KOPT-K1 (cell line): ENCODE measurements around the gene DNAH14.

Source experiments
- H3K27ac ChIP-seq: fragments of 200-600 bp; sonication (generic); 2 replicates; pipeline ENCODE4 v1.5.1; 2016; ENCODE audit warnings: antibody characterized with exemption, mild to moderate bottlenecking, low read depth, low read length; ENCODE audit not compliant: poor library complexity, severe bottlenecking
- H3K36me3 ChIP-seq: fragments of 200-600 bp; sonication (generic); 2 replicates; pipeline ENCODE4 v1.5.1; 2017; ENCODE audit warnings: antibody characterized with exemption, mild to moderate bottlenecking, low read length, moderate library complexity; ENCODE audit not compliant: insufficient read depth
- H3K9me3 ChIP-seq: fragments of 200-600 bp; sonication (generic); 2 replicates; pipeline ENCODE4 v1.5.1; 2017; ENCODE audit warnings: antibody characterized with exemption, low read length, mild to moderate bottlenecking; ENCODE audit not compliant: insufficient read depth, poor library complexity, severe bottlenecking

The DNAH14 gene

DNA sequence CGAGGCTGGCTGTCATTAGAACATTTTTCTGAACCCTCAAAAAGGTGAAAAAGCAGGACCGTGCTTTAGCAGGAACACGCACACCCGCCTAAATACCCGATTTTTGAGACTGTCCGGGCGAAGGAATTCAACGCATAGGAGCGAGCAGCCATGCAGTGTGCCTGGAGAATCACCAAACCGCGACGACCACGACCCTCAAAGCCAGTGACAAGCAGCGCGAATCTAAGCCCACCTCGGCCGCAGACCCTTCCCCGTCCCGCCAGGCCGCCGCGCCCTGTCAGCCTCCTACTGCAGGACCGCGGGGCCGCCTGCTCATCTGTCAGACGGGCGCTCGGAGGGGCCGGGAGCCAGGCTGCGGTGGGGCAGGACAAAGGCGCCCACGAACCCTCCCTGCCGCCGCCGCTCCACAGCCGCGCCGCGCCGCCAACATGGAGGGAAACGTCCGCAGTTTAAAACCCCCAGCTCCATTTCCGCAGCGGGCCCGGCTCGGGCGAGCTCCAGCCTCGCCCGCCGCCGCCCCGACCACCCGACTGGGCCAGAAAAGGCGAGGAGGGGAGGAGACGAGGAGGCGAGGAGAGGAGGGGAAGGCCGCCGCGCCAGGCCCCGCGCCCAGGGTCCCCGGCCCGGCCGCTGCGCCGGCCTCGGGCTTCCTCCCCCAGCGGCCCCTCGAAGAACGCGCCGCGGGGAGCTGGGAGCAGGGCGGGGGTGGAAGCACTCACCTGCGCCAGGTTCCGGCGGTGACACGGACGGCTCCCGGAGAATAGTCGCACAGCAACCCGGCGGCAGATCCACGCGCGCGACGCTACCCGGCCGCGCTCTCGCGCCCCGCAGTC is 498.0 kb downstream of the DNAH14 start, which contains the start of gene LBR:
Gene LBR (minus strand): TSS at position 804 of the 833 bp plus-strand sequence. CDS start 3,963 bp downstream, outside the sequence.
- H3K27ac ChIP-seq = peak within 1 kb of the TSS; percentile 93
- no peaks in the 10 kb centered on the region for H3K9me3 ChIP-seq
- H3K36me3 ChIP-seq = peaks cover 15% of the 10 kb centered on the region

DNA sequence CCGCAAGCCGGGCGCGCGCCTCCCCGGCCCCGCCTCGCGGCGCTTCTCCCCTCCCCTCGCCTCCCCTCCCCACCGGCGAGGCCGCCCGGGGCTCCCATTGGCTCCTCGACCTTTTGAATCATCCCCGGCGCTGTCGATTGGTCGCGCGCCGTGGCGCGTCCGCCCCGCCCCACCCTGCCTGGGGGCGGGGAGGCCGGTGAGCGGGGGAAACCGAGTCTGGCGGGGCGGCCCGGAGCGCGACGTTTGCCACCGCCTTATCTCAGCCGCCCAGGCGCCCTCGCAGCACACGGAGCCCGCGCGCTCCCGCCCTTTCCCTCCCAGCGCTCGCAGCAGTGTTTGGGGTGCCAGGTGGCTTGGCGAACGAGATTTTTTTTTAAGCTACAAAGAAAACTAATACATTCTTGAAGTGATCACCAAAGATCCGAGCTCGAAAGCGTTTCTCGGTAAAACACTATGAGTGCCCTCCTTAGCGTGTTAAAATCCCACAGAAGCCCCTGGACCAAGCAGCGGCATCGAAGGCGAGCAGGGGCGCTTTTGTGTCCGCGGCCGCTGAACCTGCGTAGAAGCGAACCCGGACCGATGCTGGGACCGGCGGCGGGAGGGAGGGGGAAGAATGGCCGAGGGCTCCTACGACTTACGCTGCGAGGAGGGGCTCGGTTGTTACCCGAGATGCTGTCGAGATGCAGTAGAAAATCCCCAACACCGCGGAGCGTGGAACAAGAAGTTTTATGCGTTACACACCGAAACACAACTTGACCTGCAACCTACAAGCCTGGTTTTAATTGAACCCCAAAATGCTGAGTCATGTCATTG is 498.8 kb downstream of the DNAH14 start:
- Histone ChIP-seq H3K9me3 (no peaks in the 10 kb centered on the region), H3K36me3 (peaks cover 6% of the 10 kb centered on the region), H3K27ac (peak overlapping the region; percentile 93)

GRCh38 chr1:225428881-225429455 is 499.5 kb downstream of the DNAH14 start:
- Histone ChIP-seq H3K9me3 (no peaks in the 10 kb centered on the region), H3K36me3 (no peaks in the 10 kb centered on the region; the same call in 1 of the 2 replicates), H3K27ac (peak overlapping the region; percentile 93)

DNA sequence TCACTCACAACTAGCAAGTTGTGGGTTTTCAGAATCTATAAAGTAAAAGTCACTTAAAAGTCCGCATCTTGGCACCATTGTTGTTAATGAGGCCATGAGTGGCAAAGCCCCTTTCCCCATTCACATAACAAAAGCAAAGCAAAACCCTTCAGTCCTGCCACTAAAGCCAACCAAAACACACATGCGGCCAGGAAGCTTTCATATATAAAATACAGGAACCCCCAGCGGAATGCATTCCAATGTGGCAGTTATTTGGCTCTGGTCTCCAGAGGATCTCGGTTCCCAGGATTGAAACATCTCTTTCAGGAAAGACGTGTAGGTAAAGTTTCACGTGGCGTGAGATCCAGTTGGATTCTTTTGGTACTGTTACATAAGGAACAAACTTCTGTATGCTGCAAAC is 500.8 kb downstream of the DNAH14 start:
- no peak overlapping the region for H3K27ac ChIP-seq
- H3K36me3 ChIP-seq = no peaks in the 10 kb centered on the region
- no peaks in the 10 kb centered on the region for H3K9me3 ChIP-seq

GRCh38 chr1:225431081-225431863 is 501.8 kb downstream of the DNAH14 start:
- H3K36me3 ChIP-seq = no peaks in the 10 kb centered on the region
- no peak overlapping the region for H3K27ac ChIP-seq
- H3K9me3 ChIP-seq = no peaks in the 10 kb centered on the region

DNA sequence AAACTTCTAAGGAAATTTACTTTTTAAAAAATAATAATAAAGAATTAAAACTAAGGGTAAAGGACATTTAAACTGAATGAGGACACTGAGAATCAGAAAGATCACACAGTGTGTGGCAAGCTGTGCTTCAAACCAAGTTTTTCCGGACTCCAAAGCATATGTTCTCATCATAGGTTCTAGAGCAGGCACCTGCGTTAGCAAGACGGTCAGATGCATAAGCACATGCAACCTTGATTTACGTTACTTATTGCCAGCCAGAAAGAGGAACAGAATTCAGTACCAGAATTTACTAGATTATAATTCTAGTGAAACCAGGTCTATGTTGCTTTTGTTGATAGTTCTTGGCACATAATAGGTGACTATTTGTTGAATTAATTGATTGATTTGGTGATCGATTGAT is 504.6 kb downstream of the DNAH14 start:
- Histone ChIP-seq H3K27ac (no peak overlapping the region), H3K36me3 (no peaks in the 10 kb centered on the region), H3K9me3 (no peaks in the 10 kb centered on the region)

DNA sequence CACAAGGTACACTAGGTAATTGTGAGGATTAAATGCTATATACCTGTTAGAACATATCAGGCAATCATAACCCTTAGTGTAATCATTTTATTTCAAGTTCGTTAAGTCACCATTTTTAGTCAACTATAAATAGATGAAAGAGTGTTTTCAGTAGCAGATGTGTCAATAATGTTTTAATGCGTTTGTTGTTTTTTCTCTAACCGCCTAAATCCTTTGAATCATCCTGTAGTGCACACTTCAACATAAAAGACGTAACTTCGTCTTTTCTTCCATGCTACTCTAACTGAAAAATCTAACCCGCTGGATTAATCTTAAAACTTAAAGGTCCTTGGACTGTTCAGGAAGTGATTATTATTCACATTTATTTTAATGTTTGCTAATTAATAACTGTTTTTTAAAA is 505.6 kb downstream of the DNAH14 start:
- H3K9me3 ChIP-seq = no peaks in the 10 kb centered on the region
- H3K36me3 ChIP-seq = no peaks in the 10 kb centered on the region
- H3K27ac ChIP-seq = no peak overlapping the region

- Histone ChIP-seq H3K27ac (no peak overlapping the region), H3K9me3 (no peaks in the 10 kb centered on the region), H3K36me3 (no peaks in the 10 kb centered on the region)
These were observed 506.0 kb downstream of the DNAH14 start for GRCh38 chr1:225435487-225435886.

- Histone ChIP-seq H3K27ac (no peak overlapping the region), H3K9me3 (no peaks in the 10 kb centered on the region), H3K36me3 (no peaks in the 10 kb centered on the region)
These were observed 506.5 kb downstream of the DNAH14 start for GRCh38 chr1:225435957-225436392.

DNA sequence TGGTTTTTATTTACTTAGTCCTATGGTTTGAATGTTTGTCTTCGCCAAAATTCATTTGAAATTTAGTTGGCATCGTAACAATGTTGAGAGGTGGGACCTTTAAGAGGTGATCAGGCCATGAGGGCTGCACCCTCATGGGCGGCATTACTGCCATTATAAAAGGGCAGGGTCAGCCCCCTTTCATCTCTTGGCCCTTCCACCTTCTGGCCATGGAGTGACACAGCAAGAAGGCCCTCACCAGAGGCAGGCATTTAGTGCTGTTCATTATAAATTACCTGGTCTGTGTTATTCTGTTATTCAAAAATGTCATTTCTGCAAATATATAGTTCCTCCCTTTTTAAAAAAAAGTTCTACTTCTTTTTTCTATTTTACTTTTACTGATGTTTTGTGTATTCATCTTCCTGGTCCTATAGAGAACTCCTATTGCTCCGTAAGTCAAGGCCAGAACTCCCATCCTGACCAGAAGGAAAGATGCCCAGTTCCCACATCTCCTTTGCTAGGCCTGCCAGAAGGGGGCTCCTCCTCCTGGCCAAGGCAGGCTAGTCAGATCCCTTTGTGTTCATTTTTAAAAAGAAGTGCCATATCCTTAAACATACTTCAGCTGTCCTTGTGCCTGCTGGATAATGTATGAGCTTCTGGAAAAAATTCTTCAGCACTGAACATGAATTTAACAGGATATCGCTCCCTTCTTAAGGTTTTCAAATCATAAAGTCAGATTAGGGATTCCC is 508.4 kb downstream of the DNAH14 start:
- no peak overlapping the region for H3K27ac ChIP-seq

GRCh38 chr1:225440380-225441221 is 511.1 kb downstream of the DNAH14 start:
- Histone ChIP-seq H3K27ac (peak overlapping the region; percentile 80), H3K9me3 (no peaks in the 10 kb centered on the region), H3K36me3 (no peaks in the 10 kb centered on the region)

More for the DNA sequence above, 508.4 kb downstream of the DNAH14 start:
- Histone ChIP-seq H3K9me3 (no peaks in the 10 kb centered on the region), H3K36me3 (no peaks in the 10 kb centered on the region)

DNA sequence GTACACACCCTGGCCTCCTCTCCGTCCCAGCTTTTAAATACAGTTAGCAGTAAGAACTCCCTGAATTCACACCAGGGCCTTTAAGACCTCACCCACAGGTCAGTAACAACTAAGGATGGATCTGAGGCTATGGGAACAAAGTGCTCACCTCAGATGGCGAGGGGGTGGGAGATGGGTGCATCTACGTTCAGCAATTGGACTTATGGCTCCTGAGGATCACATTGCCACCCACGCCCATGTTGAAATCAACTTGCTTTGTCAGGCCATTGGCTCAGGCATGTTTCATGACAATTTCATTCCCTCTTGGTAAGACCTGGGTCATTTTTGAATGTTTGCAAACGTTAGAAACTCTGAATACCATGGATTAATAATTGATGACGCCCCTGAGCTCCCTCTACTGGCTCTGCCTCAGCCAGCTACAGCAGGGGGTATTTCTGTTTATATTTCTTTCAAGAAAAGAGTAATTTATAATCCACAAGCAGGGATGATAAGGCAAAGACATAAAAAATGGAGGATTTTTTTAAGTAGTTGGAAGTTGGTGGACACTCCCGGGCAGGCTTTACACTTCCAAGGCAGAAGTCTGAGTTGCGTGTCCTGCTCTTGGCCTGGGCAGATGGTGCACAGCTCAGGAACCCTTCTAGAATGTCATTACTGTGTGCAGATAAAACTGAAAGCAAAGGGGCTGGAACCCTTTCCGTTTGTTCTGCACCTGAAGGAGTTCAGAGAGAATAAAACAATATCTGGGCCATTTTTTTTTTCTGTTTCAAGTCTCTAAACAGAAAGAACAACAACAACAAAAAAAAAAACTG is 512.0 kb downstream of the DNAH14 start:
- Histone ChIP-seq H3K27ac (peak overlapping the region; percentile 80), H3K9me3 (no peaks in the 10 kb centered on the region), H3K36me3 (no peaks in the 10 kb centered on the region)

- peak overlapping the region; percentile 80 for H3K27ac ChIP-seq
- no peaks in the 10 kb centered on the region for H3K36me3 ChIP-seq
- no peaks in the 10 kb centered on the region for H3K9me3 ChIP-seq
These were observed 512.6 kb downstream of the DNAH14 start for GRCh38 chr1:225442123-225442505.
